ENCODE data around the gene AJAP1. TPM values are rescaled to one million over a fixed set of nuclear protein-coding genes. Genes with fewer than 3 reads are reported as not detected.

AJAP1 gene
- total and polyA plus RNA-seq, 2 of the 8 experiments (the other 6 are each of a cell fraction or from before 2014, with no cell fraction given): 1.9 to 6.2 TPM

DNA sequence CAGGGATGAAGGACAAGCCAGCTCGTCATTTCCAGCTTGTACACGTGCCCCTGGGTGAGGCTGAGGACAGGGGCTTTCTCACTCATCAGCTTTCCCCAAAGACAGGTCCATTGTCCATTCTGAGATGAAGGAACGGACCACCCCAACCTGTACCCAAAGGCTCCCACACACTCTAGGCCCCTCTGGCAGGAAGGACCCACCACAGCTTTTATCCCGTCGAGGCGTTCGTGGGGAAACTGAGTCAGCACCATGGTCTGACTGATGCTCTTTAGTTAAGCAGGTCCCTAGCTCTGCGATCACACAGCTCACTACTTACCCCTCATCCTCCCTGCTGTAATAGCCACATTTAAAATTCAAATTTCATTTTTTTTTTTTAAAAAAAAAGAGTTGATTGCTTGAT is 117.3 kb downstream of the AJAP1 start (continued):
- TF ChIP-seq SIRT6 (IDR thresholded peaks at IDR 0.05; ENCODE audit: low read length) (no peak), YY1 (IDR thresholded peaks at IDR 0.05; ENCODE audit: low read depth, low read length) (no peak), SAP30 (IDR thresholded peaks at IDR 0.05; ENCODE audit: insufficient read depth, insufficient replicate concordance, low read length) (no peak), KDM4A (IDR thresholded peaks at IDR 0.05; ENCODE audit: low read depth, low read length, severe bottlenecking) (no peak), CTBP2 (IDR thresholded peaks at IDR 0.05; ENCODE audit: borderline replicate concordance, insufficient read depth, insufficient read length, low read length) (no peak), JUND (IDR thresholded peaks at IDR 0.05; ENCODE audit: low read length) (no peak)
- TF ChIP-seq, protein P1, sequence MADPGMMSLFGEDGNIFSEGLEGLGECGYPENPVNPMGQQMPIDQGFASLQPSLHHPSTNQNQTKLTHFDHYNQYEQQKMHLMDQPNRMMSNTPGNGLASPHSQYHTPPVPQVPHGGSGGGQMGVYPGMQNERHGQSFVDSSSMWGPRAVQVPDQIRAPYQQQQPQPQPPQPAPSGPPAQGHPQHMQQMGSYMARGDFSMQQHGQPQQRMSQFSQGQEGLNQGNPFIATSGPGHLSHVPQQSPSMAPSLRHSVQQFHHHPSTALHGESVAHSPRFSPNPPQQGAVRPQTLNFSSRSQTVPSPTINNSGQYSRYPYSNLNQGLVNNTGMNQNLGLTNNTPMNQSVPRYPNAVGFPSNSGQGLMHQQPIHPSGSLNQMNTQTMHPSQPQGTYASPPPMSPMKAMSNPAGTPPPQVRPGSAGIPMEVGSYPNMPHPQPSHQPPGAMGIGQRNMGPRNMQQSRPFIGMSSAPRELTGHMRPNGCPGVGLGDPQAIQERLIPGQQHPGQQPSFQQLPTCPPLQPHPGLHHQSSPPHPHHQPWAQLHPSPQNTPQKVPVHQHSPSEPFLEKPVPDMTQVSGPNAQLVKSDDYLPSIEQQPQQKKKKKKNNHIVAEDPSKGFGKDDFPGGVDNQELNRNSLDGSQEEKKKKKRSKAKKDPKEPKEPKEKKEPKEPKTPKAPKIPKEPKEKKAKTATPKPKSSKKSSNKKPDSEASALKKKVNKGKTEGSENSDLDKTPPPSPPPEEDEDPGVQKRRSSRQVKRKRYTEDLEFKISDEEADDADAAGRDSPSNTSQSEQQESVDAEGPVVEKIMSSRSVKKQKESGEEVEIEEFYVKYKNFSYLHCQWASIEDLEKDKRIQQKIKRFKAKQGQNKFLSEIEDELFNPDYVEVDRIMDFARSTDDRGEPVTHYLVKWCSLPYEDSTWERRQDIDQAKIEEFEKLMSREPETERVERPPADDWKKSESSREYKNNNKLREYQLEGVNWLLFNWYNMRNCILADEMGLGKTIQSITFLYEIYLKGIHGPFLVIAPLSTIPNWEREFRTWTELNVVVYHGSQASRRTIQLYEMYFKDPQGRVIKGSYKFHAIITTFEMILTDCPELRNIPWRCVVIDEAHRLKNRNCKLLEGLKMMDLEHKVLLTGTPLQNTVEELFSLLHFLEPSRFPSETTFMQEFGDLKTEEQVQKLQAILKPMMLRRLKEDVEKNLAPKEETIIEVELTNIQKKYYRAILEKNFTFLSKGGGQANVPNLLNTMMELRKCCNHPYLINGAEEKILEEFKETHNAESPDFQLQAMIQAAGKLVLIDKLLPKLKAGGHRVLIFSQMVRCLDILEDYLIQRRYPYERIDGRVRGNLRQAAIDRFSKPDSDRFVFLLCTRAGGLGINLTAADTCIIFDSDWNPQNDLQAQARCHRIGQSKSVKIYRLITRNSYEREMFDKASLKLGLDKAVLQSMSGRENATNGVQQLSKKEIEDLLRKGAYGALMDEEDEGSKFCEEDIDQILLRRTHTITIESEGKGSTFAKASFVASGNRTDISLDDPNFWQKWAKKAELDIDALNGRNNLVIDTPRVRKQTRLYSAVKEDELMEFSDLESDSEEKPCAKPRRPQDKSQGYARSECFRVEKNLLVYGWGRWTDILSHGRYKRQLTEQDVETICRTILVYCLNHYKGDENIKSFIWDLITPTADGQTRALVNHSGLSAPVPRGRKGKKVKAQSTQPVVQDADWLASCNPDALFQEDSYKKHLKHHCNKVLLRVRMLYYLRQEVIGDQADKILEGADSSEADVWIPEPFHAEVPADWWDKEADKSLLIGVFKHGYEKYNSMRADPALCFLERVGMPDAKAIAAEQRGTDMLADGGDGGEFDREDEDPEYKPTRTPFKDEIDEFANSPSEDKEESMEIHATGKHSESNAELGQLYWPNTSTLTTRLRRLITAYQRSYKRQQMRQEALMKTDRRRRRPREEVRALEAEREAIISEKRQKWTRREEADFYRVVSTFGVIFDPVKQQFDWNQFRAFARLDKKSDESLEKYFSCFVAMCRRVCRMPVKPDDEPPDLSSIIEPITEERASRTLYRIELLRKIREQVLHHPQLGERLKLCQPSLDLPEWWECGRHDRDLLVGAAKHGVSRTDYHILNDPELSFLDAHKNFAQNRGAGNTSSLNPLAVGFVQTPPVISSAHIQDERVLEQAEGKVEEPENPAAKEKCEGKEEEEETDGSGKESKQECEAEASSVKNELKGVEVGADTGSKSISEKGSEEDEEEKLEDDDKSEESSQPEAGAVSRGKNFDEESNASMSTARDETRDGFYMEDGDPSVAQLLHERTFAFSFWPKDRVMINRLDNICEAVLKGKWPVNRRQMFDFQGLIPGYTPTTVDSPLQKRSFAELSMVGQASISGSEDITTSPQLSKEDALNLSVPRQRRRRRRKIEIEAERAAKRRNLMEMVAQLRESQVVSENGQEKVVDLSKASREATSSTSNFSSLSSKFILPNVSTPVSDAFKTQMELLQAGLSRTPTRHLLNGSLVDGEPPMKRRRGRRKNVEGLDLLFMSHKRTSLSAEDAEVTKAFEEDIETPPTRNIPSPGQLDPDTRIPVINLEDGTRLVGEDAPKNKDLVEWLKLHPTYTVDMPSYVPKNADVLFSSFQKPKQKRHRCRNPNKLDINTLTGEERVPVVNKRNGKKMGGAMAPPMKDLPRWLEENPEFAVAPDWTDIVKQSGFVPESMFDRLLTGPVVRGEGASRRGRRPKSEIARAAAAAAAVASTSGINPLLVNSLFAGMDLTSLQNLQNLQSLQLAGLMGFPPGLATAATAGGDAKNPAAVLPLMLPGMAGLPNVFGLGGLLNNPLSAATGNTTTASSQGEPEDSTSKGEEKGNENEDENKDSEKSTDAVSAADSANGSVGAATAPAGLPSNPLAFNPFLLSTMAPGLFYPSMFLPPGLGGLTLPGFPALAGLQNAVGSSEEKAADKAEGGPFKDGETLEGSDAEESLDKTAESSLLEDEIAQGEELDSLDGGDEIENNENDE (IDR thresholded peaks at IDR 0.05; ENCODE audit: insufficient replicate concordance, low read length): no peak

Data from H1 (cell line).